CD4-positive, alpha-beta T cell (primary cell): ENCODE data around the gene WBP1L. TPM values are rescaled to one million over a fixed set of nuclear protein-coding genes. Genes with fewer than 3 reads are reported as not detected.

Source experiments
- ATAC-seq: fragments of 200-7000 bp; cut with Tn5 transposase; one replicate; pipeline ENCODE4 v1.10.0; 2022; ENCODE audit warnings: mild to moderate bottlenecking; ENCODE audit not compliant: poor library complexity
- CTCF ChIA-PET: fragments of 350-600 bp; sonication (Branson Sonifier 250); formaldehyde crosslinking; loops from one replicate; lab custom pipeline; 2021; ENCODE audit warnings: antibody characterized with exemption, inconsistent platforms; lab: Charles Lee
- POLR2A ChIA-PET: fragments of 350-600 bp; sonication (Branson Sonifier 250); formaldehyde crosslinking; loops from one replicate; lab custom pipeline; 2021; ENCODE audit warnings: antibody characterized with exemption, inconsistent platforms; lab: Charles Lee
- DNase-seq, 14 experiments: peaks; one replicate each; pipeline ENCODE4 v3.0.0-alpha.2; 2013 to 2020; ENCODE audit warnings: mixed read lengths in 2 of 14
- H3K27ac ChIP-seq, 2 donors: one replicate each; pipeline versions ENCODE4 v1.5.1 to v1.7.0; 2013; ENCODE audit warnings: low read length in 2 of 2, low read depth in 1 of 2, mild to moderate bottlenecking in 1 of 2
- H3K27me3 ChIP-seq, 2 experiments: 1 replicate in 1 of 2; 2 replicates in 1 of 2; pipeline versions ENCODE4 v1.6.1 to v1.7.0; 2013; ENCODE audit warnings: low read length in 2 of 2, control low read depth in 1 of 2, mild to moderate bottlenecking in 1 of 2, moderate library complexity in 1 of 2; ENCODE audit not compliant: insufficient read depth in 2 of 2, control insufficient read depth in 1 of 2
- H3K36me3 ChIP-seq: one replicate; pipeline ENCODE4 v1.6.1; 2013; ENCODE audit warnings: low read length, control low read depth; ENCODE audit not compliant: insufficient read depth
- H3K4me1 ChIP-seq: one replicate; pipeline ENCODE4 v1.6.1; 2013; ENCODE audit warnings: low read length, control low read depth; ENCODE audit not compliant: insufficient read depth
- H3K4me3 ChIP-seq: one replicate; pipeline ENCODE4 v1.5.1; 2013; ENCODE audit warnings: mild to moderate bottlenecking, low read length, moderate library complexity
- H3K9me3 ChIP-seq, 2 experiments: 1 replicate in 1 of 2; 2 replicates in 1 of 2; pipeline versions ENCODE4 v1.6.1 to v1.7.0; 2013; ENCODE audit warnings: low read length in 2 of 2, mild to moderate bottlenecking in 2 of 2, control low read depth in 1 of 2, moderate library complexity in 1 of 2; ENCODE audit not compliant: control insufficient read depth in 1 of 2, insufficient read depth in 1 of 2
- H3K27ac Mint-ChIP-seq: one replicate; pipeline ENCODE4 v1.8.0; 2020; ENCODE audit warnings: mixed read lengths
- H3K27me3 Mint-ChIP-seq: one replicate; pipeline ENCODE4 v1.8.0; 2021; ENCODE audit warnings: mixed read lengths
- H3K36me3 Mint-ChIP-seq: one replicate; pipeline ENCODE4 v1.8.0; 2021; ENCODE audit warnings: low read depth, mixed read lengths
- H3K4me1 Mint-ChIP-seq: one replicate; pipeline ENCODE4 v1.8.0; 2021; ENCODE audit warnings: low read depth, mixed read lengths
- H3K4me3 Mint-ChIP-seq: one replicate; pipeline ENCODE4 v1.8.0; 2020; ENCODE audit warnings: mild to moderate bottlenecking, mixed read lengths
- H3K9me3 Mint-ChIP-seq: one replicate; pipeline ENCODE4 v1.8.0; 2020; ENCODE audit warnings: mixed read lengths
- intact Hi-C, 2 experiments: fragments of 100-400 bp; cut with DNase I in 1 of 2; cut with micrococcal nuclease in 1 of 2; formaldehyde crosslinking; loops; one replicate each; pipeline versions ENCODE4 v1.15.1 to v1.9.0; 2023 to 2025; cut with DNase I, micrococcal nuclease
- total RNA-seq, 174 experiments: library from RNA in 2 of 174; stranded (reverse) in 2 of 174; gene quantifications; one replicate each; pipeline ENCODE4 v1.2.3 and lab custom pipeline; 2021 to 2026
- TF ChIP-seq, protein P1 (sequence below): fragments of 200-600 bp; IDR thresholded peaks from one replicate; pipeline ENCODE4 v1.8.0; 2022; ENCODE audit warnings: antibody characterized with exemption, mild to moderate bottlenecking

WBP1L gene
- total RNA-seq, 2 experiments from 2014 or later, result 6.1 to 6.5 TPM

DNA sequence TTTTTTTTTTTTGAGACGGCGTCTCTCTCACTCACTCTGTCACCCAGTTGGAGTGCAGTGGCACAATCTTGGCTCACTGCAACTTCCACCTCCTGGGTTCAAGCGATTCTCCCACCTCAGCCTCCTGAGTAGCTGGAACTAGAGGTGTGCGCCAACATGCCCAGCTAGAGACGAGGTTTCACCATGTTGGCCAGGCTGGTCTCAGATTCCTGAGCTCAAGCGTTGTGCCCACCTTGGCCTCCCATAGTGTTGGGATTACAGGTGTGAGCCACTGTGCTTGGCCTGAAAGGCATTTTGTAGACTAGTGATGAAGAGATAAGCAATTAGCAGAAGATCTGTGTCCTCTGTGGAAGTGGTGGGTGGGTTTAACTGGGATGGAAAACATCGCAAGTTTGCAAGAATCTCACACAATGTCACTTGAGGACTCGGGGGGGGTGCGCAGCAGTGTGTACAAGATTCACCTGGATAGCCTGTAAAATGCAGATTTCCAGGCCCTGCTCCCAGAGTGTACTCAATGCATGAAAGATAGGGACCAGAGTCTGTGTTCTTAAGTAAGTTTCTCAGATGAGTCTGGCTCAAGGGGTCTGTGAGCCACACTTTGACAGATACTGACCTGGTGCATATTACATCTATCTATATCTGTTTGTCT lies 82.5 kb downstream of the WBP1L start:
- Histone ChIP-seq H3K4me1 (no peaks in the 10 kb centered on the region), H3K36me3 (no peaks in the 10 kb centered on the region), H3K9me3 (no peaks in the 10 kb centered on the region), H3K4me3 (no peak overlapping the region), H3K27me3 (no peaks in the 10 kb centered on the region), H3K27ac (no peak overlapping the region)
- ATAC-seq, result no peak
- Mint-ChIP-seq H3K9me3 (no peaks in the 10 kb centered on the region), H3K27ac (no peak overlapping the region), H3K27me3 (no peaks in the 10 kb centered on the region), H3K4me1 (no peaks in the 10 kb centered on the region), H3K4me3 (no peak overlapping the region), H3K36me3 (no peaks in the 10 kb centered on the region)
- POLR2A ChIA-PET, result interaction anchor here (0.6 kb wide), 1 partner anchor 280 kb away, joined by 3 read pairs; no protein-coding TSS in a partner anchor
- CTCF ChIA-PET, result interaction anchor here (0.7 kb wide), 1 partner anchor 287 kb away, joined by 3 read pairs; no protein-coding TSS in a partner anchor
- intact Hi-C loops, result no loop called here
- TF ChIP-seq, protein P1, sequence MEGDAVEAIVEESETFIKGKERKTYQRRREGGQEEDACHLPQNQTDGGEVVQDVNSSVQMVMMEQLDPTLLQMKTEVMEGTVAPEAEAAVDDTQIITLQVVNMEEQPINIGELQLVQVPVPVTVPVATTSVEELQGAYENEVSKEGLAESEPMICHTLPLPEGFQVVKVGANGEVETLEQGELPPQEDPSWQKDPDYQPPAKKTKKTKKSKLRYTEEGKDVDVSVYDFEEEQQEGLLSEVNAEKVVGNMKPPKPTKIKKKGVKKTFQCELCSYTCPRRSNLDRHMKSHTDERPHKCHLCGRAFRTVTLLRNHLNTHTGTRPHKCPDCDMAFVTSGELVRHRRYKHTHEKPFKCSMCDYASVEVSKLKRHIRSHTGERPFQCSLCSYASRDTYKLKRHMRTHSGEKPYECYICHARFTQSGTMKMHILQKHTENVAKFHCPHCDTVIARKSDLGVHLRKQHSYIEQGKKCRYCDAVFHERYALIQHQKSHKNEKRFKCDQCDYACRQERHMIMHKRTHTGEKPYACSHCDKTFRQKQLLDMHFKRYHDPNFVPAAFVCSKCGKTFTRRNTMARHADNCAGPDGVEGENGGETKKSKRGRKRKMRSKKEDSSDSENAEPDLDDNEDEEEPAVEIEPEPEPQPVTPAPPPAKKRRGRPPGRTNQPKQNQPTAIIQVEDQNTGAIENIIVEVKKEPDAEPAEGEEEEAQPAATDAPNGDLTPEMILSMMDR, result no peak
- no peak for DNase-seq

DNA sequence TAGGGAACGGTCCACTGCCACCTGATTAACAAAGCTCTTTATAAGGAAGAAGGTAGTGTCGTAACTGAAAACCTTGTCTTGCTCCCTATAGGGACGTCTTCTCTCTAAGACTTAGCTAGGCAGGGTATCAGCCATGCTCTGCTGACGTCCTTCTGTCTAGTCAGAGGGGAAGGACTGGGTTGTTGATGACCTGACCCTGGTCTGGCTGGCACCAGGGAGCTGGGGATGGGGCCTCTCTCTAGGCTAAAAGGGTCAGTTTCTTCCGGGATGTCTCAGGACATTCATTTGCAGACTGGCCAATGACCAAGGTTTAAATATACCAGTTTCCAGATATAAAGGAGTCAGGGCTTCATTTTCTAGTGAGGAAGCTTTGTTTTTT lies 83.8 kb downstream of the WBP1L start:
- Histone ChIP-seq H3K4me3 (no peak overlapping the region), H3K9me3 (no peaks in the 10 kb centered on the region), H3K27me3 (no peaks in the 10 kb centered on the region), H3K36me3 (no peaks in the 10 kb centered on the region), H3K4me1 (no peaks in the 10 kb centered on the region), H3K27ac (no peak overlapping the region)
- DNase-seq (no peak), ATAC-seq (no peak)
- Mint-ChIP-seq H3K9me3 (no peaks in the 10 kb centered on the region), H3K4me1 (no peaks in the 10 kb centered on the region), H3K36me3 (no peaks in the 10 kb centered on the region), H3K4me3 (no peak overlapping the region), H3K27me3 (no peaks in the 10 kb centered on the region), H3K27ac (no peak overlapping the region)
- POLR2A ChIA-PET, result no interaction called here
- TF ChIP-seq, protein P1, result no peak
- CTCF ChIA-PET, result no interaction called here
- intact Hi-C loops, result no loop called here

DNA sequence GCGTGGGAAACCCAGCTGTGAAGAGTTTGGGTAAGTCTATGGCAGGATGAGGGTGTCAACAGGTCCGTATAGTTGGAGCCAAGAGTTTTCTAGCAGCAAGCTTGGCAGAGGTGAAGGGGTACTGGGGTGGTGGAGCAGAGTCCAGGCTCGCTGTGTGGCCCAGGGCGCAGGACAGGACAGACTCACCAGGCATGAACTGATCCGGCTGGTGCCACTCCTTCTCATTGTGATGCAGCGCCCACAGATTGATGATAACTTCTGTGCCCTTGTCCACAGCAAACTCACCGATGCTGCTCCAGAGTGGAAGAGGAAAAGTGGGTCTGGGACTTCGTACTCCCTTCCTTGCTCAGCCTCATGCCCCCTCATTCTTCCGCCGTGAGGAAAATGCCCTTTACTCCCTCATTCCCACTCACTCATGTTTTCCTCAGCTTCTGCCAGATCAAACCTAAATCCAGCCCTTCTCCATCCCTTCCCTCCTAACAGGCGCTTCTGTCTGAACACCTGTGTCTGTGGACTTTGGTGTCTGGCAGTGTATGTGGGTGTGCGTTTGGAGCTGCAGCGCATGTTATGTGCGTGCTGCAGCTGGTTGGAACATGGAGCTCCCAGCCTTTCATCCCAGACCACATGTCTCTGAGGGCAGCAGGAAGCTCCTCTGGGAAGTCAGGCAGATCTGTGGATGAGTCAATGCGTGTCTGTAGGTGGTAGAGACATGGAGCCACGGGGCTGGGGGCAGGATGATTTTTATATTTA lies 87.7 kb downstream of the WBP1L start:
- TF ChIP-seq, protein P1, result no peak
- POLR2A ChIA-PET, result no interaction called here
- H3K4me1 Mint-ChIP-seq, result no peaks in the 10 kb centered on the region
- H3K4me3 Mint-ChIP-seq, result no peak overlapping the region
- H3K27me3 Mint-ChIP-seq, result peaks cover 4% of the 10 kb centered on the region
- H3K27ac Mint-ChIP-seq, result no peak overlapping the region
- H3K27ac ChIP-seq, result no peak overlapping the region
- no peaks in the 10 kb centered on the region for H3K9me3 ChIP-seq
- H3K36me3 ChIP-seq, result no peaks in the 10 kb centered on the region
- H3K27me3 ChIP-seq, result no peaks in the 10 kb centered on the region
- H3K9me3 Mint-ChIP-seq, result no peaks in the 10 kb centered on the region
- peaks cover 5% of the 10 kb centered on the region for H3K4me1 ChIP-seq
- no peak overlapping the region for H3K4me3 ChIP-seq
- no peak for ATAC-seq
- no peaks in the 10 kb centered on the region for H3K36me3 Mint-ChIP-seq
- intact Hi-C loops, result loop anchor here in 1 of 2 experiments (10.0 kb wide), 1 partner anchor 853 kb away; no protein-coding TSS in a partner anchor
- CTCF ChIA-PET, result no interaction called here
- no peak for DNase-seq
